IMR-90 (cell line): Measurements from ENCODE around the gene PREB. TPM values are rescaled to one million over a fixed set of nuclear protein-coding genes. Genes with fewer than 3 reads are reported as not detected.
A peak's percentile ranks its signal among the peaks of the same experiment; 100 is the strongest.

Experiments used
- ATAC-seq: fragments of 200-7000 bp; cut with Tn5 transposase; 2 replicates; pipeline ENCODE4 v1.9.1; 2020; ENCODE audit warnings: low read depth, mild to moderate bottlenecking, moderate library complexity
- BruUV-seq: library from RNA; stranded (reverse); fragments of 400-500 nt; replicated peaks from 2 replicates; lab custom pipeline; 2021; lab: Mats Ljungman, UMichigan
- CTCF ChIA-PET: fragments of 300-600 bp; formaldehyde crosslinking; extraction: SDS; loops from one replicate; lab custom pipeline; 2021; ENCODE audit warnings: antibody characterized with exemption; lab: Yijun Ruan, JAX
- POLR2A ChIA-PET: fragments of 300-600 bp; sonication (Branson Sonifier 250); formaldehyde crosslinking; loops from one replicate; lab custom pipeline; 2022; ENCODE audit warnings: antibody characterized with exemption; ENCODE audit not compliant: unreplicated experiment; lab: Charles Lee
- DNase-seq: peaks from one replicate; pipeline ENCODE4 v3.0.0; 2013
- H2AFZ ChIP-seq: replicated peaks from 2 replicates; pipeline ENCODE3; 2013; ENCODE audit warnings: low read length, mild to moderate bottlenecking; ENCODE audit not compliant: poor library complexity
- H2AK5ac ChIP-seq: 2 replicates; pipeline ENCODE4 v1.6.1; 2013; ENCODE audit warnings: low read depth, low read length, inconsistent platforms
- H2AK9ac ChIP-seq: replicated peaks from 2 replicates; pipeline ENCODE3; 2013; ENCODE audit warnings: mild to moderate bottlenecking, low read depth, low read length, moderate library complexity; ENCODE audit not compliant: poor library complexity
- H2BK120ac ChIP-seq: 2 replicates; pipeline ENCODE4 v1.6.1; 2013; ENCODE audit warnings: low read depth, low read length, inconsistent platforms
- H2BK15ac ChIP-seq: 3 replicates; pipeline ENCODE4 v1.6.1; 2013; ENCODE audit warnings: low read depth, low read length, inconsistent platforms
- H2BK20ac ChIP-seq: 2 replicates; pipeline ENCODE4 v1.6.1; 2013; ENCODE audit warnings: low read depth, mild to moderate bottlenecking, inconsistent platforms, low read length, moderate library complexity
- H2BK5ac ChIP-seq: 2 replicates; pipeline ENCODE4 v1.6.1; 2013; ENCODE audit warnings: mild to moderate bottlenecking, low read depth, low read length, inconsistent platforms; ENCODE audit not compliant: poor library complexity, severe bottlenecking
- H3K14ac ChIP-seq: replicated peaks from 2 replicates; pipeline ENCODE4 v1.6.1; 2013; ENCODE audit warnings: low read depth, low read length, inconsistent platforms
- H3K18ac ChIP-seq: 2 replicates; pipeline ENCODE4 v1.6.1; 2013; ENCODE audit warnings: low read depth, low read length, control low read depth
- H3K23ac ChIP-seq: 2 replicates; pipeline ENCODE4 v1.6.1; 2013; ENCODE audit warnings: low read depth, low read length, inconsistent platforms
- H3K27ac ChIP-seq: 2 replicates; pipeline ENCODE4 v1.5.1; 2013; ENCODE audit warnings: mild to moderate bottlenecking, control low read depth, low read length; ENCODE audit not compliant: insufficient read depth
- H3K27me3 ChIP-seq: 2 replicates; pipeline ENCODE4 v1.6.1; 2013; ENCODE audit warnings: low read length; ENCODE audit not compliant: control insufficient read depth, insufficient read depth
- H3K36me3 ChIP-seq: 2 replicates; pipeline ENCODE4 v1.6.1; 2013; ENCODE audit warnings: low read length, mixed read lengths; ENCODE audit not compliant: control insufficient read depth, insufficient read depth
- H3K4ac ChIP-seq: 2 replicates; pipeline ENCODE4 v1.6.1; 2013; ENCODE audit warnings: low read depth, low read length, inconsistent platforms
- H3K4me1 ChIP-seq: 2 replicates; pipeline ENCODE4 v1.6.1; 2013; ENCODE audit warnings: low read length, mixed read lengths; ENCODE audit not compliant: control insufficient read depth, insufficient read depth
- H3K4me2 ChIP-seq: 2 replicates; pipeline ENCODE4 v1.6.1; 2013; ENCODE audit warnings: low read depth, mild to moderate bottlenecking, control low read depth, low read length, moderate library complexity
- H3K4me3 ChIP-seq: 2 replicates; pipeline ENCODE4 v1.5.1; 2013; ENCODE audit warnings: low read depth, mild to moderate bottlenecking, control low read depth, low read length, moderate library complexity; ENCODE audit not compliant: insufficient read depth
- H3K56ac ChIP-seq: 2 replicates; pipeline ENCODE4 v1.6.1; 2013; ENCODE audit warnings: low read length, inconsistent platforms; ENCODE audit not compliant: insufficient read depth; ENCODE audit errors: extremely low read depth
- H3K79me1 ChIP-seq, 2 experiments: 2 replicates each; pipeline ENCODE4 v1.6.1; 2013; ENCODE audit warnings: low read length in 2 of 2, inconsistent platforms in 1 of 2, low read depth in 1 of 2
- H3K9ac ChIP-seq: 2 replicates; pipeline ENCODE4 v1.6.1; 2013; ENCODE audit warnings: low read depth, low read length, control low read depth
- H3K9me1 ChIP-seq: 2 replicates; pipeline ENCODE4 v1.6.1; 2013; ENCODE audit warnings: low read length, inconsistent platforms; ENCODE audit not compliant: insufficient read depth
- H3K9me3 ChIP-seq: 2 replicates; pipeline ENCODE4 v1.6.1; 2013; ENCODE audit warnings: low read length; ENCODE audit not compliant: control insufficient read depth, insufficient read depth
- H4K20me1 ChIP-seq: 2 replicates; pipeline ENCODE4 v1.6.1; 2013; ENCODE audit warnings: low read length, inconsistent platforms; ENCODE audit not compliant: insufficient read depth
- H4K5ac ChIP-seq: 2 replicates; pipeline ENCODE4 v1.6.1; 2013; ENCODE audit warnings: mild to moderate bottlenecking, low read depth, low read length, control low read depth
- H4K8ac ChIP-seq, 2 experiments: 2 replicates each; pipeline ENCODE4 v1.6.1; 2013; ENCODE audit warnings: low read depth in 2 of 2, low read length in 2 of 2, control low read depth in 1 of 2, inconsistent platforms in 1 of 2
- H4K91ac ChIP-seq: 2 replicates; pipeline ENCODE4 v1.6.1; 2013; ENCODE audit warnings: low read depth, low read length, inconsistent platforms; ENCODE audit not compliant: insufficient read depth
- CEBPB ChIP-seq: IDR thresholded peaks from 2 replicates; pipeline ENCODE4 v1.6.1; 2012; ENCODE audit warnings: low read depth, low read length, improper control_type of control experiment
- CTCF ChIP-seq: conservative IDR thresholded peaks from 2 replicates; pipeline ENCODE4 v1.5.1; 2012; ENCODE audit warnings: mild to moderate bottlenecking, low read depth, low read length, improper control_type of control experiment
- WGBS, 2 experiments: methylation state at CpG; one replicate each; pipeline versions ENCODE4 v1.1.5 to v1.1.7; 2013; ENCODE audit warnings: missing lambda C conversion rate in 2 of 2; ENCODE audit not compliant: insufficient read length in 1 of 2; ENCODE audit errors: extremely low coverage in 2 of 2; 5-methylcytosine and 5-hydroxymethylcytosine counted together
- dilution Hi-C: fragments of 300-500 bp; cut with HindIII; formaldehyde crosslinking; loops from one replicate; pipeline ENCODE4 v1.14.3; 2018; ENCODE audit warnings: low sequenced_read_pairs; ENCODE audit not compliant: unreplicated experiment
- in situ Hi-C: fragments of 300-500 bp; cut with MboI; formaldehyde crosslinking; loops from 3 replicates; pipeline ENCODE4 v1.14.3; 2019; ENCODE audit warnings: low sequenced_read_pairs, inconsistent platforms, mixed read lengths
- intact Hi-C: fragments of 100-400 bp; cut with micrococcal nuclease; formaldehyde crosslinking; loops from 2 replicates; pipeline ENCODE4 v1.10.0; 2022
- polyA plus RNA-seq, 3 experiments: library from polyadenylated mRNA; depleted of rRNA; stranded (reverse); fragments of >200 nt; gene quantifications; 2 replicates each; pipeline ENCODE4 v1.2.3, GENCODE V29; 2012; ENCODE audit warnings: low replicate concordance in 1 of 3
- total RNA-seq: library from RNA; depleted of rRNA; stranded (reverse); fragments of >200 nt; gene quantifications from 2 replicates; pipeline ENCODE4 v1.2.3, GENCODE V29; 2012

Gene PREB
- total and polyA plus RNA-seq, 2 of the 4 experiments (the other 2 are of a cell fraction), result 38.9 to 52.2 TPM

- no TSS peak for BruUV-seq
- Histone ChIP-seq H3K4me1 (0 out of 2 replicates have a peak, but pooled peaks cover 3% of the 10 kb centered on the region), H2AK5ac (peak overlapping the region; percentile 20; the same call in 1 of the 2 replicates), H2BK20ac (no peak overlapping the region), H3K9me1 (peaks cover 7% of the 10 kb centered on the region; the same call in 1 of the 2 replicates), H3K18ac (no peak overlapping the region), H4K20me1 (no peaks in the 10 kb centered on the region; the same call in 1 of the 2 replicates), H2BK15ac (no peak overlapping the region), H2BK5ac (no peak overlapping the region), H3K14ac (no peak overlapping the region), H3K56ac (no peak overlapping the region), H2AK9ac (peak overlapping the region; percentile 63), H3K4me3 (no peak overlapping the region), H3K4ac (no peak overlapping the region), H2AFZ (peak overlapping the region; percentile 98), H4K91ac (no peak overlapping the region), H3K9ac (no peak overlapping the region; the same call in 1 of the 2 replicates), H3K27me3 (peaks cover 2% of the 10 kb centered on the region; the same call in 1 of the 2 replicates), H3K27ac (no peak overlapping the region), H2BK120ac (no peak overlapping the region), H3K79me1 (no peaks in the 10 kb centered on the region), H3K9me3 (no peaks in the 10 kb centered on the region), H4K8ac (peak overlapping the region; percentile 76 to 94), H3K36me3 (no peaks in the 10 kb centered on the region), H3K23ac (no peak overlapping the region), H4K5ac (peak overlapping the region; percentile 92), H3K4me2 (peak overlapping the region; percentile 84)
- in situ Hi-C loops (loop anchor here (5.0 kb wide), 1 partner anchor 186 kb away; the partner anchor contains the start of gene TRIM54), dilution Hi-C loops (no loop called here), intact Hi-C loops (no loop called here)
- DNase-seq (peak; percentile 57), ATAC-seq (peak; percentile 88)
- 0 out of 2 replicates have a peak, but pooled peaks have one; percentile 30 for TF ChIP-seq CEBPB
- TF ChIP-seq CTCF, result no peak
- no CpG with 5 or more reads among the region's 18 CpGs for WGBS, 2 experiments
- ChIA-PET CTCF (no interaction called here), POLR2A (interaction anchor here (0.6 kb wide), 1 partner anchor 197 kb away, joined by 13 read pairs; no protein-coding TSS in a partner anchor)
Observed at GRCh38 chr2:27095745-27096651, 38.4 kb downstream of the PREB start.
